HCT116 (cell line): ENCODE results near the gene YAP1. TPM values are rescaled to one million over a fixed set of nuclear protein-coding genes. Genes with fewer than 3 reads are reported as not detected.

ENCODE experiments used
- ATAC-seq: fragments of 200-7000 bp; cut with Tn5 transposase; 2 replicates; pipeline ENCODE4 v1.9.1; 2020; ENCODE audit warnings: mild to moderate bottlenecking, moderate library complexity
- BruUV-seq: library from RNA; stranded (reverse); fragments of 400-500 nt; replicated peaks from 2 replicates; lab custom pipeline; 2021; lab: Mats Ljungman, UMichigan
- CTCF ChIA-PET: fragments of 300-600 bp; sonication (Branson Sonifier 250); formaldehyde crosslinking; loops from one replicate; lab custom pipeline; 2021; ENCODE audit warnings: antibody characterized with exemption; lab: Charles Lee
- POLR2A ChIA-PET: fragments of 300-600, 350-600 bp; sonication (Branson Sonifier 250); formaldehyde crosslinking; loops from one replicate; lab custom pipeline; 2021; ENCODE audit warnings: antibody characterized with exemption; lab: Charles Lee
- RAD21 ChIA-PET, 2 experiments: fragments of 300-600 bp; sonication (Branson Sonifier 250); formaldehyde crosslinking; loops; one replicate each; lab custom pipeline; 2023; ENCODE audit warnings: low total read pairs in 2 of 2; ENCODE audit not compliant: uncharacterized antibody in 2 of 2, unreplicated experiment in 2 of 2, low non-redundant PET in 1 of 2; lab: Charles Lee
- DNase-seq: peaks from one replicate; pipeline ENCODE4 v3.0.0-alpha.2; 2010; ENCODE audit warnings: low read depth, low spot score
- H2AFZ ChIP-seq: fragments of 200-600 bp; shearing (Covaris generic), sonication (generic); 2 replicates; pipeline ENCODE4 v1.6.1; 2017; ENCODE audit warnings: low read depth, mixed run types, mixed read lengths, antibody characterized with exemption, low read length; ENCODE audit not compliant: poor library complexity, severe bottlenecking
- H3K27ac ChIP-seq: 2 replicates; pipeline ENCODE4 v1.5.1; 2012; ENCODE audit warnings: low read depth, low read length
- H3K27me3 ChIP-seq: fragments of 200-600 bp; sonication (generic); 2 replicates; pipeline ENCODE4 v1.6.1; 2016; ENCODE audit warnings: mixed run types, low read length, mixed read lengths; ENCODE audit not compliant: insufficient read depth
- H3K36me3 ChIP-seq, 2 experiments: fragments of 200-500 bp in 1 of 2; fragments of 200-600 bp in 1 of 2; sonication (Bioruptor generic) in 1 of 2; sonication (generic) in 1 of 2; 2 replicates each; pipeline versions ENCODE4 v1.5.1 to v1.6.1; 2014 to 2016; ENCODE audit warnings: low read length in 2 of 2, inconsistent platforms in 1 of 2, mixed read lengths in 1 of 2, mixed run types in 1 of 2; ENCODE audit not compliant: insufficient read depth in 2 of 2, control insufficient read depth in 1 of 2
- H3K4me1 ChIP-seq, 2 experiments: fragments of 200-600 bp in 1 of 2; sonication (generic) in 1 of 2; 2 replicates each; pipeline versions ENCODE4 v1.5.1 to v1.6.1; 2012 to 2017; ENCODE audit warnings: low read length in 2 of 2, inconsistent platforms in 1 of 2, mild to moderate bottlenecking in 1 of 2, mixed read lengths in 1 of 2, mixed run types in 1 of 2, moderate library complexity in 1 of 2; ENCODE audit not compliant: insufficient read depth in 2 of 2, control insufficient read depth in 1 of 2
- H3K4me2 ChIP-seq: fragments of 200-600 bp; sonication (generic); 2 replicates; pipeline ENCODE4 v1.6.1; 2017; ENCODE audit warnings: mixed run types, low read length, mixed read lengths
- H3K4me3 ChIP-seq, 2 experiments: fragments of 200-600 bp in 1 of 2; sonication (generic) in 1 of 2; replicated peaks in 1 of 2; 2 replicates each; pipeline ENCODE4 v1.5.1; 2011 to 2016; ENCODE audit warnings: low read length in 2 of 2, control low read depth in 1 of 2, low read depth in 1 of 2, mild to moderate bottlenecking in 1 of 2, mixed read lengths in 1 of 2, mixed run types in 1 of 2
- H3K79me2 ChIP-seq: fragments of 200-600 bp; sonication (generic); 2 replicates; pipeline ENCODE4 v1.6.1; 2017; ENCODE audit warnings: mild to moderate bottlenecking, mixed run types, low read length, moderate library complexity, mixed read lengths; ENCODE audit not compliant: insufficient read depth
- H3K9ac ChIP-seq: fragments of 200-600 bp; sonication (generic); 2 replicates; pipeline ENCODE4 v1.6.1; 2016; ENCODE audit warnings: low read length, mixed read lengths
- H3K9me2 ChIP-seq: fragments of 200-600 bp; sonication (generic), shearing (Covaris generic); 2 replicates; pipeline ENCODE4 v1.6.1; 2017; ENCODE audit warnings: mixed run types, mild to moderate bottlenecking, moderate library complexity; ENCODE audit not compliant: insufficient read depth
- H3K9me3 ChIP-seq, 2 experiments: fragments of 200-500 bp in 1 of 2; fragments of 200-600 bp in 1 of 2; sonication (Bioruptor generic) in 1 of 2; sonication (generic) in 1 of 2; 2 replicates each; pipeline ENCODE4 v1.6.1; 2014 to 2017; ENCODE audit warnings: low read length in 2 of 2, mixed read lengths in 2 of 2, inconsistent platforms in 1 of 2, low read depth in 1 of 2, mild to moderate bottlenecking in 1 of 2, mixed run types in 1 of 2, moderate library complexity in 1 of 2; ENCODE audit not compliant: control insufficient read depth in 1 of 2, insufficient read depth in 1 of 2
- H4K20me1 ChIP-seq: fragments of 200-600 bp; sonication (generic), shearing (Covaris generic); 2 replicates; pipeline ENCODE4 v1.6.1; 2017; ENCODE audit warnings: mixed run types, mild to moderate bottlenecking, moderate library complexity; ENCODE audit not compliant: insufficient read depth
- CBX3 ChIP-seq: IDR thresholded peaks from 2 replicates; pipeline ENCODE4 v1.6.1; 2012; ENCODE audit warnings: low read depth
- CEBPB ChIP-seq: IDR thresholded peaks from 2 replicates; pipeline ENCODE4 v1.6.1; 2012; ENCODE audit warnings: low read depth
- EGR1 ChIP-seq: IDR thresholded peaks from 2 replicates; pipeline ENCODE4 v1.6.1; 2012; ENCODE audit warnings: low read depth
- ELF1 ChIP-seq: IDR thresholded peaks from 2 replicates; pipeline ENCODE4 v1.6.1; 2012; ENCODE audit warnings: low read depth, borderline replicate concordance
- EZH2 ChIP-seq: fragments of 200-600 bp; sonication (generic); IDR thresholded peaks from 2 replicates; pipeline ENCODE4 v1.6.1; 2017; ENCODE audit warnings: antibody characterized with exemption, mixed run types
- EZH2phosphoT487 ChIP-seq: fragments of 200-600 bp; IDR thresholded peaks from 2 replicates; pipeline ENCODE4 v1.6.1; 2018; ENCODE audit warnings: antibody characterized with exemption, borderline replicate concordance
- FOSL1 ChIP-seq: IDR thresholded peaks from 2 replicates; pipeline ENCODE4 v1.6.1; 2012; ENCODE audit warnings: low read depth
- JUND ChIP-seq: IDR thresholded peaks from 2 replicates; pipeline ENCODE4 v1.6.1; 2012
- POLR2A ChIP-seq: IDR thresholded peaks from 2 replicates; pipeline ENCODE4 v1.7.0; 2011; ENCODE audit warnings: borderline replicate concordance; ENCODE audit not compliant: insufficient read depth, insufficient read length; ENCODE audit errors: extremely low read depth
- SIN3A ChIP-seq: IDR thresholded peaks from 2 replicates; pipeline ENCODE4 v1.6.1; 2012; ENCODE audit warnings: low read depth
- SP1 ChIP-seq: IDR thresholded peaks from 2 replicates; pipeline ENCODE4 v1.6.1; 2012; ENCODE audit warnings: low read depth
- SRF ChIP-seq: IDR thresholded peaks from 2 replicates; pipeline ENCODE4 v1.6.1; 2012; ENCODE audit warnings: low read depth
- TCF7L2 ChIP-seq: IDR thresholded peaks from 2 replicates; pipeline ENCODE4 v1.7.0; 2011; ENCODE audit warnings: borderline replicate concordance, inconsistent platforms; ENCODE audit not compliant: insufficient read depth, insufficient read length; ENCODE audit errors: extremely low read depth
- YY1 ChIP-seq: IDR thresholded peaks from 2 replicates; pipeline ENCODE4 v1.6.1; 2011; ENCODE audit warnings: low read length, low read depth, moderate library complexity, mild to moderate bottlenecking; ENCODE audit not compliant: insufficient replicate concordance; ENCODE audit errors: extremely low read depth
- ZFX ChIP-seq: fragments of 450-650 bp; IDR thresholded peaks from 2 replicates; pipeline ENCODE4 v1.6.1; 2017
- intact Hi-C: fragments of 100-400 bp; cut with micrococcal nuclease; formaldehyde crosslinking; loops from 2 replicates; pipeline ENCODE4 v1.10.0; 2022
- total RNA-seq: library from RNA; stranded (reverse); gene quantifications from one replicate; pipeline ENCODE4 v1.2.1, GENCODE V29; 2021; ENCODE audit not compliant: unreplicated experiment
- TF ChIP-seq, protein P1 (sequence below): IDR thresholded peaks from 2 replicates; pipeline ENCODE4 v1.6.1; 2012; ENCODE audit warnings: low read depth
- TF ChIP-seq, protein P2 (sequence below), 3 experiments: fragments of 200-600 bp in 1 of 3; sonication (generic) in 1 of 3; IDR thresholded peaks in 2 of 3; conservative IDR thresholded peaks in 1 of 3; 2 replicates each; pipeline ENCODE4 v1.5.1; 2012 to 2017; ENCODE audit warnings: low read depth in 2 of 3, low read length in 2 of 3, antibody characterized with exemption in 1 of 3, borderline replicate concordance in 1 of 3, control low read depth in 1 of 3, mild to moderate bottlenecking in 1 of 3, mixed read lengths in 1 of 3, mixed run types in 1 of 3, moderate library complexity in 1 of 3; ENCODE audit not compliant: insufficient read depth in 1 of 3
- TF ChIP-seq, protein P3 (sequence below): IDR thresholded peaks from 2 replicates; pipeline ENCODE4 v1.6.1; 2012
- TF ChIP-seq, protein P4 (sequence below): IDR thresholded peaks from 2 replicates; pipeline ENCODE4 v1.6.1; 2012
- TF ChIP-seq, protein P5 (sequence below): IDR thresholded peaks from 2 replicates; pipeline ENCODE4 v1.6.1; 2011; ENCODE audit warnings: mild to moderate bottlenecking, low read length, moderate library complexity; ENCODE audit not compliant: insufficient replicate concordance; ENCODE audit errors: extremely low read depth

YAP1 gene
- total RNA-seq, 1 experiment from 2014 or later, result 88.6 TPM

DNA sequence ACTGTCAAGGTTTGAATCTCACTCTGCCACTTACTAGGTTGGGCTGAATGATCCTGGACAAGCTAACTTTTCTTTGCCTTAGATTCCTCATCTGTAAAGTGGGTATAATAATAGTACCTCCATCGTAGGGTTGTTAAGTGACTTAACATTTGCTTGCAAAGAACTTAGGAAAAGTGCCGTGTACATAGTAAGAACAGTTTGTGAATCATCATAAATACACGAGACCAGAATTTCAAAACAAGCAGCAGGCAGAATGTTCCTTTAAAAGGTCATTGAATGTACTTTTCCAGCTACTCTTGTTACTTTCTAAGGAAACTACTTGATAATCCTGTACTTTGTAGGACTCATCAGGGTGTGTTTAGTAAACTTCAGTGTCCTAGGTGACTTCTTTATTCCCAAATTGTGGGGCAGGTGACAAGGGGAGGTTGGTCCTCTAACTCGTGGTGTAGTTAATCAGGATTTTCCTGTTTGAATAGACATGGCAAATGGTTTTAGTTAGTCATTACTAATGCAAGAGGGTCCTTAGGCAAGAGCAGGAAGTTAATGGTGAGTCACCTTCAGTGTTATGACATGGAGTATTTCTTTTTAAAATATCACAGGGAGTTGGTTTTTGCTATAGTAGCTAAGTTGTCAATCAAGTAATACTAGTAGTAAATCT, 67.9 kb downstream of the YAP1 start:
- Histone ChIP-seq H3K79me2 (peaks cover 68% of the 10 kb centered on the region), H3K36me3 (peaks cover 3 to 16% of the 10 kb centered on the region in 2 experiments; a peak in 3 of 4 replicates), H3K4me1 (peaks cover 15 to 41% of the 10 kb centered on the region in 2 experiments), H3K9me2 (no peaks in the 10 kb centered on the region), H3K4me3 (peak overlapping the region in 1 of 2 experiments; percentile 25; a peak in 2 of 4 replicates), H3K4me2 (peak overlapping the region; percentile 68), H3K9me3 (no peaks in the 10 kb centered on the region), H3K27ac (peak overlapping the region; percentile 52), H3K9ac (peak overlapping the region; percentile 26), H4K20me1 (no peaks in the 10 kb centered on the region), H2AFZ (no peak overlapping the region), H3K27me3 (no peaks in the 10 kb centered on the region)
- ChIA-PET POLR2A (no interaction called here), RAD21 (no interaction called here), CTCF (no interaction called here)
- ATAC-seq (peak; percentile 80), DNase-seq (peak; percentile 87)
- no TSS peak for BruUV-seq
- intact Hi-C loops, result no loop called here
- TF ChIP-seq POLR2A, result no peak
- TF ChIP-seq, protein P1, sequence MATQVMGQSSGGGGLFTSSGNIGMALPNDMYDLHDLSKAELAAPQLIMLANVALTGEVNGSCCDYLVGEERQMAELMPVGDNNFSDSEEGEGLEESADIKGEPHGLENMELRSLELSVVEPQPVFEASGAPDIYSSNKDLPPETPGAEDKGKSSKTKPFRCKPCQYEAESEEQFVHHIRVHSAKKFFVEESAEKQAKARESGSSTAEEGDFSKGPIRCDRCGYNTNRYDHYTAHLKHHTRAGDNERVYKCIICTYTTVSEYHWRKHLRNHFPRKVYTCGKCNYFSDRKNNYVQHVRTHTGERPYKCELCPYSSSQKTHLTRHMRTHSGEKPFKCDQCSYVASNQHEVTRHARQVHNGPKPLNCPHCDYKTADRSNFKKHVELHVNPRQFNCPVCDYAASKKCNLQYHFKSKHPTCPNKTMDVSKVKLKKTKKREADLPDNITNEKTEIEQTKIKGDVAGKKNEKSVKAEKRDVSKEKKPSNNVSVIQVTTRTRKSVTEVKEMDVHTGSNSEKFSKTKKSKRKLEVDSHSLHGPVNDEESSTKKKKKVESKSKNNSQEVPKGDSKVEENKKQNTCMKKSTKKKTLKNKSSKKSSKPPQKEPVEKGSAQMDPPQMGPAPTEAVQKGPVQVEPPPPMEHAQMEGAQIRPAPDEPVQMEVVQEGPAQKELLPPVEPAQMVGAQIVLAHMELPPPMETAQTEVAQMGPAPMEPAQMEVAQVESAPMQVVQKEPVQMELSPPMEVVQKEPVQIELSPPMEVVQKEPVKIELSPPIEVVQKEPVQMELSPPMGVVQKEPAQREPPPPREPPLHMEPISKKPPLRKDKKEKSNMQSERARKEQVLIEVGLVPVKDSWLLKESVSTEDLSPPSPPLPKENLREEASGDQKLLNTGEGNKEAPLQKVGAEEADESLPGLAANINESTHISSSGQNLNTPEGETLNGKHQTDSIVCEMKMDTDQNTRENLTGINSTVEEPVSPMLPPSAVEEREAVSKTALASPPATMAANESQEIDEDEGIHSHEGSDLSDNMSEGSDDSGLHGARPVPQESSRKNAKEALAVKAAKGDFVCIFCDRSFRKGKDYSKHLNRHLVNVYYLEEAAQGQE, result no peak
- peak; percentile 37; the same call in 1 of the 2 replicates for TF ChIP-seq EGR1
- TF ChIP-seq, protein P2, sequence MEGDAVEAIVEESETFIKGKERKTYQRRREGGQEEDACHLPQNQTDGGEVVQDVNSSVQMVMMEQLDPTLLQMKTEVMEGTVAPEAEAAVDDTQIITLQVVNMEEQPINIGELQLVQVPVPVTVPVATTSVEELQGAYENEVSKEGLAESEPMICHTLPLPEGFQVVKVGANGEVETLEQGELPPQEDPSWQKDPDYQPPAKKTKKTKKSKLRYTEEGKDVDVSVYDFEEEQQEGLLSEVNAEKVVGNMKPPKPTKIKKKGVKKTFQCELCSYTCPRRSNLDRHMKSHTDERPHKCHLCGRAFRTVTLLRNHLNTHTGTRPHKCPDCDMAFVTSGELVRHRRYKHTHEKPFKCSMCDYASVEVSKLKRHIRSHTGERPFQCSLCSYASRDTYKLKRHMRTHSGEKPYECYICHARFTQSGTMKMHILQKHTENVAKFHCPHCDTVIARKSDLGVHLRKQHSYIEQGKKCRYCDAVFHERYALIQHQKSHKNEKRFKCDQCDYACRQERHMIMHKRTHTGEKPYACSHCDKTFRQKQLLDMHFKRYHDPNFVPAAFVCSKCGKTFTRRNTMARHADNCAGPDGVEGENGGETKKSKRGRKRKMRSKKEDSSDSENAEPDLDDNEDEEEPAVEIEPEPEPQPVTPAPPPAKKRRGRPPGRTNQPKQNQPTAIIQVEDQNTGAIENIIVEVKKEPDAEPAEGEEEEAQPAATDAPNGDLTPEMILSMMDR (IDR thresholded peaks at IDR 0.05 in 2 of 3, conservative IDR thresholded peaks at IDR 0.05 in 1 of 3; ENCODE audit: borderline replicate concordance in 1 of 3, insufficient read depth in 1 of 3, low read depth in 2 of 3, low read length in 2 of 3), result no peak
- TF ChIP-seq JUND, result peak; percentile 98
- TF ChIP-seq ZFX, result no peak
- peak; percentile 99 for TF ChIP-seq CEBPB
- TF ChIP-seq FOSL1, result peak; percentile 96
- no peak for TF ChIP-seq YY1
- TF ChIP-seq SP1, result peak; percentile 96
- TF ChIP-seq, protein P3, sequence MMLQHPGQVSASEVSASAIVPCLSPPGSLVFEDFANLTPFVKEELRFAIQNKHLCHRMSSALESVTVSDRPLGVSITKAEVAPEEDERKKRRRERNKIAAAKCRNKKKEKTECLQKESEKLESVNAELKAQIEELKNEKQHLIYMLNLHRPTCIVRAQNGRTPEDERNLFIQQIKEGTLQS, result peak; percentile 66
- peak; percentile 66; the same call in 1 of the 2 replicates for TF ChIP-seq SRF
- TF ChIP-seq, protein P4, sequence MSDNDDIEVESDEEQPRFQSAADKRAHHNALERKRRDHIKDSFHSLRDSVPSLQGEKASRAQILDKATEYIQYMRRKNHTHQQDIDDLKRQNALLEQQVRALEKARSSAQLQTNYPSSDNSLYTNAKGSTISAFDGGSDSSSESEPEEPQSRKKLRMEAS, result peak; percentile 85
- TF ChIP-seq CBX3, result peak; percentile 98
- no peak; the same call in 1 of the 2 replicates for TF ChIP-seq ELF1
- TF ChIP-seq, protein P5, sequence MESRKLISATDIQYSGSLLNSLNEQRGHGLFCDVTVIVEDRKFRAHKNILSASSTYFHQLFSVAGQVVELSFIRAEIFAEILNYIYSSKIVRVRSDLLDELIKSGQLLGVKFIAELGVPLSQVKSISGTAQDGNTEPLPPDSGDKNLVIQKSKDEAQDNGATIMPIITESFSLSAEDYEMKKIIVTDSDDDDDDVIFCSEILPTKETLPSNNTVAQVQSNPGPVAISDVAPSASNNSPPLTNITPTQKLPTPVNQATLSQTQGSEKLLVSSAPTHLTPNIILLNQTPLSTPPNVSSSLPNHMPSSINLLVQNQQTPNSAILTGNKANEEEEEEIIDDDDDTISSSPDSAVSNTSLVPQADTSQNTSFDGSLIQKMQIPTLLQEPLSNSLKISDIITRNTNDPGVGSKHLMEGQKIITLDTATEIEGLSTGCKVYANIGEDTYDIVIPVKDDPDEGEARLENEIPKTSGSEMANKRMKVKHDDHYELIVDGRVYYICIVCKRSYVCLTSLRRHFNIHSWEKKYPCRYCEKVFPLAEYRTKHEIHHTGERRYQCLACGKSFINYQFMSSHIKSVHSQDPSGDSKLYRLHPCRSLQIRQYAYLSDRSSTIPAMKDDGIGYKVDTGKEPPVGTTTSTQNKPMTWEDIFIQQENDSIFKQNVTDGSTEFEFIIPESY, result no peak
- peak; percentile 90 for TF ChIP-seq SIN3A
- no peak for TF ChIP-seq TCF7L2
- TF ChIP-seq EZH2phosphoT487, result no peak
- TF ChIP-seq EZH2, result no peak
